ENCODE data around the gene CABLES1.

The CABLES1 gene

GRCh38 chr18:23291456-23292205 is 156.3 kb downstream of the CABLES1 start:
- no peak for DNase-seq (ENCODE audit: extremely low spot score)
- POLR2A ChIA-PET, result no interaction called here
- no peak for TF ChIP-seq FOXK2 (IDR thresholded peaks at IDR 0.05)
- CTCF ChIA-PET, result no interaction called here

- TF ChIP-seq NFRKB (IDR thresholded peaks at IDR 0.05), result no peak
- TF ChIP-seq ARNT (IDR thresholded peaks at IDR 0.05), result no peak
- no peak for TF ChIP-seq CTBP1 (IDR thresholded peaks at IDR 0.05; ENCODE audit: borderline replicate concordance)
- no peak for TF ChIP-seq L3MBTL2 (conservative IDR thresholded peaks at IDR 0.05)
- no peak for TF ChIP-seq TARDBP (IDR thresholded peaks at IDR 0.05)
- TF ChIP-seq ZNF384 (IDR thresholded peaks at IDR 0.05), result no peak
- no peak for TF ChIP-seq FOXM1 (IDR thresholded peaks at IDR 0.05; ENCODE audit: borderline replicate concordance)
- no peak for TF ChIP-seq BHLHE40 (IDR thresholded peaks at IDR 0.05; ENCODE audit: borderline replicate concordance)
- no peak for TF ChIP-seq HDGF (IDR thresholded peaks at IDR 0.05; ENCODE audit: borderline replicate concordance)
- no peak for TF ChIP-seq FOXK2 (IDR thresholded peaks at IDR 0.05)
- TF ChIP-seq FOXA1 (IDR thresholded peaks at IDR 0.05), result no peak
- TF ChIP-seq ELF4 (IDR thresholded peaks at IDR 0.05), result no peak
- no peak for TF ChIP-seq LEF1 (IDR thresholded peaks at IDR 0.05; ENCODE audit: borderline replicate concordance)
- no peak for TF ChIP-seq SP1 (IDR thresholded peaks at IDR 0.05)
- ChIA-PET POLR2A (interaction anchor here (0.9 kb wide), 1 partner anchor 9 kb away, joined by 3 read pairs; no protein-coding TSS in a partner anchor), CTCF (no interaction called here)
- DNase-seq (ENCODE audit: extremely low spot score), result no peak
Measured at GRCh38 chr18:23300231-23300805, 165.0 kb downstream of the CABLES1 start.

GRCh38 chr18:23301972-23302371 is 166.7 kb downstream of the CABLES1 start:
- ChIA-PET CTCF (no interaction called here), POLR2A (no interaction called here)
- DNase-seq (ENCODE audit: extremely low spot score), result no peak
- no peak for TF ChIP-seq BHLHE40 (IDR thresholded peaks at IDR 0.05; ENCODE audit: borderline replicate concordance)
- TF ChIP-seq FOXM1 (IDR thresholded peaks at IDR 0.05; ENCODE audit: borderline replicate concordance), result no peak
- TF ChIP-seq NFRKB (IDR thresholded peaks at IDR 0.05), result no peak
- no peak for TF ChIP-seq HDGF (IDR thresholded peaks at IDR 0.05; ENCODE audit: borderline replicate concordance)
- TF ChIP-seq ELF4 (IDR thresholded peaks at IDR 0.05), result no peak
- TF ChIP-seq CTBP1 (IDR thresholded peaks at IDR 0.05; ENCODE audit: borderline replicate concordance), result no peak
- TF ChIP-seq ARNT (IDR thresholded peaks at IDR 0.05), result no peak
- no peak for TF ChIP-seq FOXK2 (IDR thresholded peaks at IDR 0.05)
- no peak for TF ChIP-seq SUZ12 (IDR thresholded peaks at IDR 0.05)
- no peak for TF ChIP-seq L3MBTL2 (conservative IDR thresholded peaks at IDR 0.05)
- no peak for TF ChIP-seq PKNOX1 (IDR thresholded peaks at IDR 0.05)
- no peak for TF ChIP-seq SP1 (IDR thresholded peaks at IDR 0.05)
- TF ChIP-seq LEF1 (IDR thresholded peaks at IDR 0.05; ENCODE audit: borderline replicate concordance), result no peak
- TF ChIP-seq ZNF384 (IDR thresholded peaks at IDR 0.05), result no peak
- TF ChIP-seq FOXA1 (IDR thresholded peaks at IDR 0.05), result no peak
- no peak for TF ChIP-seq TARDBP (IDR thresholded peaks at IDR 0.05)

GRCh38 chr18:23302511-23302850 is 167.2 kb downstream of the CABLES1 start:
- POLR2A ChIA-PET, result no interaction called here
- TF ChIP-seq TARDBP (IDR thresholded peaks at IDR 0.05) (no peak), L3MBTL2 (conservative IDR thresholded peaks at IDR 0.05) (no peak), ELF4 (IDR thresholded peaks at IDR 0.05) (no peak), FOXA1 (IDR thresholded peaks at IDR 0.05) (no peak), PKNOX1 (IDR thresholded peaks at IDR 0.05) (no peak), NFRKB (IDR thresholded peaks at IDR 0.05) (no peak), BHLHE40 (IDR thresholded peaks at IDR 0.05; ENCODE audit: borderline replicate concordance) (no peak), ARNT (IDR thresholded peaks at IDR 0.05) (no peak), SP1 (IDR thresholded peaks at IDR 0.05) (no peak), CTBP1 (IDR thresholded peaks at IDR 0.05; ENCODE audit: borderline replicate concordance) (no peak), HDGF (IDR thresholded peaks at IDR 0.05; ENCODE audit: borderline replicate concordance) (no peak), SUZ12 (IDR thresholded peaks at IDR 0.05) (no peak), ZNF384 (IDR thresholded peaks at IDR 0.05) (no peak), FOXM1 (IDR thresholded peaks at IDR 0.05; ENCODE audit: borderline replicate concordance) (no peak), LEF1 (IDR thresholded peaks at IDR 0.05; ENCODE audit: borderline replicate concordance) (no peak), FOXK2 (IDR thresholded peaks at IDR 0.05) (no peak)
- CTCF ChIA-PET, result no interaction called here
- DNase-seq (ENCODE audit: extremely low spot score), result no peak

GRCh38 chr18:23302851-23303527 is 167.7 kb downstream of the CABLES1 start:
- CTCF ChIA-PET, result interaction anchor here (0.6 kb wide), 1 partner anchor 8 kb away, joined by 3 read pairs; no protein-coding TSS in a partner anchor
- no peak for TF ChIP-seq SUZ12 (IDR thresholded peaks at IDR 0.05)
- TF ChIP-seq NFRKB (IDR thresholded peaks at IDR 0.05), result no peak
- TF ChIP-seq ZNF384 (IDR thresholded peaks at IDR 0.05), result no peak
- TF ChIP-seq SP1 (IDR thresholded peaks at IDR 0.05), result no peak
- no peak for TF ChIP-seq FOXK2 (IDR thresholded peaks at IDR 0.05)
- TF ChIP-seq CTBP1 (IDR thresholded peaks at IDR 0.05; ENCODE audit: borderline replicate concordance), result no peak
- TF ChIP-seq ARNT (IDR thresholded peaks at IDR 0.05), result no peak
- no peak for TF ChIP-seq FOXA1 (IDR thresholded peaks at IDR 0.05)
- no peak for TF ChIP-seq FOXM1 (IDR thresholded peaks at IDR 0.05; ENCODE audit: borderline replicate concordance)
- TF ChIP-seq HDGF (IDR thresholded peaks at IDR 0.05; ENCODE audit: borderline replicate concordance), result no peak
- no peak for TF ChIP-seq PKNOX1 (IDR thresholded peaks at IDR 0.05)
- TF ChIP-seq BHLHE40 (IDR thresholded peaks at IDR 0.05; ENCODE audit: borderline replicate concordance), result no peak
- TF ChIP-seq TARDBP (IDR thresholded peaks at IDR 0.05), result no peak
- no peak for TF ChIP-seq LEF1 (IDR thresholded peaks at IDR 0.05; ENCODE audit: borderline replicate concordance)
- TF ChIP-seq ELF4 (IDR thresholded peaks at IDR 0.05), result no peak
- no peak for TF ChIP-seq L3MBTL2 (conservative IDR thresholded peaks at IDR 0.05)
- POLR2A ChIA-PET, result no interaction called here
- no peak for DNase-seq (ENCODE audit: extremely low spot score)
